Measurements from ENCODE around the gene TP53I11. TPM values are rescaled to one million over a fixed set of nuclear protein-coding genes. Genes with fewer than 3 reads are reported as not detected.

The TP53I11 gene
- total and polyA plus RNA-seq, 2 of the 13 experiments (the other 11 are each of a cell fraction or from before 2014, with no cell fraction given), result not detected

- TF ChIP-seq CBFB (CRISPR knock-in tag; IDR thresholded peaks at IDR 0.05) (no peak), ZSCAN30 (CRISPR knock-in tag; IDR thresholded peaks at IDR 0.05) (no peak), ZNF782 (CRISPR knock-in tag; IDR thresholded peaks at IDR 0.05; ENCODE audit: borderline replicate concordance) (no peak), THAP11 (CRISPR knock-in tag; IDR thresholded peaks at IDR 0.05) (no peak), SMAD9 (CRISPR knock-in tag; IDR thresholded peaks at IDR 0.05) (no peak), CBX5 (CRISPR knock-in tag; IDR thresholded peaks at IDR 0.05; ENCODE audit: borderline replicate concordance) (no peak), ZNF260 (CRISPR knock-in tag; IDR thresholded peaks at IDR 0.05; ENCODE audit: borderline replicate concordance, low read depth) (no peak), U2AF1 (optimal IDR thresholded peaks at IDR 0.05; ENCODE audit: low read depth, low read length) (no peak), ADNP (CRISPR knock-in tag; IDR thresholded peaks at IDR 0.05) (no peak), ZNF205 (CRISPR knock-in tag; IDR thresholded peaks at IDR 0.05) (no peak), RELA (CRISPR knock-in tag; IDR thresholded peaks at IDR 0.05) (no peak), YY1 (IDR thresholded peaks at IDR 0.05; ENCODE audit: insufficient read depth, insufficient replicate concordance, low read depth, low read length) (no peak), TBX2 (CRISPR knock-in tag; IDR thresholded peaks at IDR 0.05; ENCODE audit: borderline replicate concordance) (no peak), ZNF121 (CRISPR knock-in tag; IDR thresholded peaks at IDR 0.05) (no peak), FOSL1 (CRISPR knock-in tag; IDR thresholded peaks at IDR 0.05; ENCODE audit: borderline replicate concordance) (no peak), SP2 (CRISPR knock-in tag; IDR thresholded peaks at IDR 0.05) (no peak), ZNF574 (CRISPR knock-in tag; IDR thresholded peaks at IDR 0.05) (no peak), ZNF570 (CRISPR knock-in tag; IDR thresholded peaks at IDR 0.05; ENCODE audit: borderline replicate concordance) (no peak), MED8 (CRISPR knock-in tag; IDR thresholded peaks at IDR 0.05; ENCODE audit: insufficient replicate concordance) (no peak), ARID2 (CRISPR knock-in tag; IDR thresholded peaks at IDR 0.05; ENCODE audit: borderline replicate concordance) (no peak)
- intact Hi-C loops (cut with micrococcal nuclease; ENCODE audit: unreplicated experiment) (no loop called here), in situ Hi-C loops (cut with HindIII; ENCODE audit: extremely low pct_ligation_motif_present, low pct_unique_long_range_greater_than_20kb) (no loop called here)
- Histone ChIP-seq H2AFZ (ENCODE audit: low read length) (no peak overlapping the region), H3K9me3 (ENCODE audit: low read length) (no peaks in the 10 kb centered on the region), H3K36me3 (replicated peaks in 1 of 2; ENCODE audit: control insufficient read depth in 1 of 2, insufficient read depth in 2 of 2, low read length in 2 of 2) (no peaks in the 10 kb centered on the region), H3K4me1 (ENCODE audit: insufficient read depth, low read length) (no peaks in the 10 kb centered on the region), H3K4me2 (ENCODE audit: low read depth, low read length) (no peak overlapping the region), H3K79me2 (ENCODE audit: insufficient read depth, low read length) (no peaks in the 10 kb centered on the region), H4K20me1 (ENCODE audit: insufficient read depth, low read length) (no peaks in the 10 kb centered on the region), H3K9ac (ENCODE audit: insufficient read depth, low read depth, low read length) (no peak overlapping the region), H3K4me3 (replicated peaks in 1 of 3; ENCODE audit: insufficient read depth in 1 of 3, low read depth in 2 of 3, low read length in 3 of 3) (no peak overlapping the region), H3K27me3 (ENCODE audit: control insufficient read depth in 1 of 2, insufficient read depth in 2 of 2, low read length in 2 of 2) (peaks cover 2 to 33% of the 10 kb centered on the region in 2 experiments; a peak in 3 of 5 replicates), H3K27ac (ENCODE audit: extremely low read length, insufficient read depth, low read length) (no peak overlapping the region)
- ATAC-seq (no peak), FAIRE-seq (no peak), DNase-seq (ENCODE audit: low spot score) (no peak)
- POLR2A ChIA-PET, result no interaction called here
- no TSS peak for BruUV-seq (replicated peaks)
- 21% methylated on average over 7 of the region's 7 CpGs for WGBS (ENCODE audit: low lambda C conversion rate)
- CTCF ChIA-PET (ENCODE audit: low intra/inter-chr PET ratio, low total read pairs), result no interaction called here
These were observed 9.6 kb upstream of the TP53I11 start for GRCh38 chr11:44960200-44960845.

Data from HepG2 (cell line).